Pancreas (tissue), 10 donors: ENCODE measurements around the gene BICD2. TPM values are rescaled to one million over a fixed set of nuclear protein-coding genes. Genes with fewer than 3 reads are reported as not detected.
A peak's percentile ranks its signal among the peaks of the same experiment; 100 is the strongest.

Source experiments
- ATAC-seq, 4 donors: fragments of 200-7000 bp; cut with Tn5 transposase; one replicate each; pipeline versions ENCODE4 v1.8.0 to v1.9.1; 2020; ENCODE audit warnings: mild to moderate bottlenecking in 4 of 4, moderate library complexity in 4 of 4
- DNase-seq, 6 donors: peaks; one replicate each; pipeline ENCODE4 v3.0.0-alpha.2; 2020
- FAIRE-seq: peaks from 2 replicates; lab custom pipeline; 2012; peaks lifted over from hg19 to GRCh38; lab: Jason Lieb, UNC
- H3K27ac ChIP-seq, 4 donors: fragments of 200-600 bp; sonication (generic); 1 replicate in 3 of 4; 2 replicates in 1 of 4; pipeline versions ENCODE4 v1.5.0 to v1.8.0; 2020
- H3K27me3 ChIP-seq, 4 donors: fragments of 200-600 bp; one replicate each; pipeline ENCODE4 v1.8.0; 2021
- H3K36me3 ChIP-seq, 3 donors: fragments of 200-600 bp; sonication (generic) in 1 of 3; one replicate each; pipeline versions ENCODE4 v1.5.0 to v1.8.0; 2020 to 2021
- H3K4me1 ChIP-seq, 3 donors: fragments of 200-600 bp; one replicate each; pipeline ENCODE4 v1.8.0; 2021
- H3K4me3 ChIP-seq, 4 donors: fragments of 200-600 bp; sonication (generic) in 2 of 4; one replicate each; pipeline versions ENCODE4 v1.5.0 to v1.8.0; 2020 to 2021
- H3K9me3 ChIP-seq, 4 donors: fragments of 200-600 bp; one replicate each; pipeline ENCODE4 v1.8.0; 2021
- CTCF ChIP-seq, 4 donors: fragments of 200-600 bp; sonication (generic) in 3 of 4; IDR thresholded peaks; one replicate each; pipeline versions ENCODE4 v1.5.0 to v1.8.0; 2021; ENCODE audit warnings: antibody characterized with exemption in 4 of 4
- WGBS, 2 donors: extraction: QIAGEN DNeasy Blood & Tissue Kit; methylation state at CpG; one replicate each; pipeline ENCODE4 v1.1.7; 2013; 5-methylcytosine and 5-hydroxymethylcytosine counted together
- intact Hi-C, 3 donors: fragments of 100-400 bp; cut with DNase I; formaldehyde crosslinking; loops; one replicate each; pipeline versions ENCODE4 v1.11.1 to v1.14.2; 2022
- polyA plus RNA-seq, 2 donors: library from polyadenylated mRNA; stranded (reverse); fragments of 200-250 nt; gene quantifications; one replicate each; pipeline ENCODE4 v1.2.3, GENCODE V29; 2013
- total RNA-seq, 6 donors: library from RNA; stranded (reverse); fragmentation: NEBNext Ultra II Directional in 4 of 6; extraction: Animal tissue kit (Norgen Biotek cat#: 25700) in 4 of 6; gene quantifications; one replicate each; pipeline versions ENCODE4 v1.2.1 to v1.2.4, GENCODE V29; 2021 to 2023
- donor health status: healthy with polysubstance abuse.
- donor health status: DM: no; HTN: no; CAD: no; lungs with moderate emphysema.
- donor health status: DM: no; HTN: no; CAD: no.
- donor health status: control.
- donor health status: control.
- donor health status: Bipolar disorder and iron deficiency.
- donor health status: DM: yes; HTN: yes; CAD: no.
- donor health status: DM: no; HTN: no; CAD: no.
- donor health status: DM: no; HTN: no; CAD: no.
- donor health status: DM: yes; HTN: yes; CAD: no.

BICD2 gene
- total and polyA plus RNA-seq, 8 donors, result 4.9 to 13.2 (median 6.2) TPM

- Histone ChIP-seq H3K36me3 (no peaks in the 10 kb centered on the region), H3K4me1 (peaks cover 4 to 6% (median 5%) of the 10 kb centered on the region in 3 donors), H3K27me3 (no peaks in the 10 kb centered on the region), H3K4me3 (no peak overlapping the region), H3K27ac (no peak overlapping the region), H3K9me3 (no peaks in the 10 kb centered on the region)
- intact Hi-C loops, result no loop called here
- TF ChIP-seq CTCF (IDR thresholded peaks at IDR 0.05), result no peak
- no peak for DNase-seq
- FAIRE-seq, result no peak
- no peak for ATAC-seq
- 90 to 95% methylated on average over 6 of the region's 6 CpGs for WGBS, 2 donors
Measured at GRCh38 chr9:92745881-92746280, 18.8 kb downstream of the BICD2 start.

DNA sequence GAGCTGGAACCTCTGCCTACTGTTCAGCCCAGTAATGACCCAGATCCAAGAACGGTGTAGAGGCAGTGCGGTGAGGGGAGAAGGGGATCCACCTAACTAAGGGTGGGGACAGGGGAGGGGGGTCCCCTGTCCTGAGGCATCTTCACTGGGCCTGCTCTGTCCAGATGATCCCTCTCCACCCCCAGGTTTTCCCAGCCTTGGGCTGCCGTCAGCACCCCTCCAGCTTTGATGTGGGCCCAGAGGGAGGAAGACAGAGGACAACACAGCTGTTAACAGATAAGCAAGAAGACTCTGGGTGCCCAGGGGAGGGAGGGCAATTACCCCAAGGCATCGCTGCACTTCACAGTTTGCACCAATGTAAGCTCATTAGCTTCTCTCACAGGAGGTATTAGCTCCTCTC is 19.3 kb downstream of the BICD2 start:
- Histone ChIP-seq H3K36me3 (no peaks in the 10 kb centered on the region), H3K27me3 (no peaks in the 10 kb centered on the region), H3K4me1 (peaks cover 8 to 11% (median 9%) of the 10 kb centered on the region in 3 donors), H3K9me3 (no peaks in the 10 kb centered on the region), H3K27ac (no peak overlapping the region), H3K4me3 (no peak overlapping the region)
- WGBS, 2 donors, result 88 to 100% methylated on average over 2 to 4 of the region's 4 CpGs
- DNase-seq (no peak), FAIRE-seq (no peak), ATAC-seq (no peak)
- TF ChIP-seq CTCF (IDR thresholded peaks at IDR 0.05), result no peak
- intact Hi-C loops, result no loop called here

GRCh38 chr9:92740969-92741368 is 23.7 kb downstream of the BICD2 start:
- TF ChIP-seq CTCF (IDR thresholded peaks at IDR 0.05), result no peak
- Histone ChIP-seq H3K4me3 (no peak overlapping the region), H3K9me3 (no peaks in the 10 kb centered on the region), H3K27me3 (no peaks in the 10 kb centered on the region), H3K36me3 (no peaks in the 10 kb centered on the region), H3K4me1 (peaks cover 9 to 16% (median 11%) of the 10 kb centered on the region in 3 donors), H3K27ac (peak overlapping the region in 2 of 4 donors; percentile 17 to 39)
- no peak for FAIRE-seq
- intact Hi-C loops, result no loop called here
- no peak for DNase-seq
- no peak for ATAC-seq
- 67 to 69% methylated on average over 3 of the region's 3 CpGs for WGBS, 2 donors

DNA sequence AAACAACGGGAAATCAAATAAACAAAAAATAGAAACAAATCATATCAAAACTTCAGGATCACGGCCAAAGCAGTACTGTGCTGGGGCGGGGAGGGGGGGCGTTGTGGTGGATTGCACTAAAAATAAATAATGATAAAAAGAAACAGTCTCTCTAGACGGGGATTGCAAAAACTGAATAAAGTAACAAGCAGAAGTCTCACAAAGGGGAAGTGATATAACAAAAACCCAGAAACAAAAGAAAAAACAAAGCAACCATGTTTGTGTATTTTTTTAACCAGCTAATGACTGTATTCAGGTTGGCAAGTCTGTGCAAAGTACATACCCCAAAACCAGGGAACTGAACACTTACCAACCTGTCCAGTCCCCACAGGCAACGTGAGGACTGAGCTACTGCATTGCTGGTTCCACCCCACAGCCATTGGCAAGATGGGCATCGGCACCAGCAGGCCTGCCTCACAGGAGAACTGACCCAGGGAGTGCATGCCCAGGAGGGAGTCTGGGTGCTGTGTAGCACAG is 24.1 kb downstream of the BICD2 start:
- Histone ChIP-seq H3K27ac (peak overlapping the region in 2 of 4 donors; percentile 17 to 39), H3K36me3 (no peaks in the 10 kb centered on the region), H3K4me1 (peaks cover 9 to 16% (median 11%) of the 10 kb centered on the region in 3 donors), H3K27me3 (no peaks in the 10 kb centered on the region), H3K4me3 (no peak overlapping the region), H3K9me3 (no peaks in the 10 kb centered on the region)
- intact Hi-C loops, result no loop called here
- WGBS, 2 donors, result 27 to 30% methylated on average over 7 of the region's 7 CpGs
- ATAC-seq (peak in 2 of 4 donors; percentile 33), FAIRE-seq (no peak), DNase-seq (no peak)
- no peak for TF ChIP-seq CTCF (IDR thresholded peaks at IDR 0.05)

- Histone ChIP-seq H3K4me3 (no peak overlapping the region), H3K36me3 (no peaks in the 10 kb centered on the region), H3K9me3 (no peaks in the 10 kb centered on the region), H3K27me3 (no peaks in the 10 kb centered on the region), H3K4me1 (peaks cover 9 to 16% (median 11%) of the 10 kb centered on the region in 3 donors), H3K27ac (peak overlapping the region in 2 of 4 donors; percentile 17 to 39)
- FAIRE-seq (no peak), DNase-seq (no peak), ATAC-seq (peak in 2 of 4 donors; percentile 40 to 53)
- intact Hi-C loops, result no loop called here
- no peak for TF ChIP-seq CTCF (IDR thresholded peaks at IDR 0.05)
- 59 to 71% methylated on average over 3 of the region's 3 CpGs for WGBS, 2 donors
Measured at GRCh38 chr9:92740009-92740408, 24.6 kb downstream of the BICD2 start.
